HEK293T (cell line): ENCODE measurements around the gene ZMIZ2.

Experiments
- ARNT ChIP-seq: fragments of 450-650 bp; IDR thresholded peaks from 2 replicates; pipeline ENCODE4 v1.6.1; 2017; ENCODE audit warnings: mild to moderate bottlenecking
- BHLHE40 ChIP-seq: fragments of 450-650 bp; IDR thresholded peaks from 2 replicates; pipeline ENCODE4 v1.6.1; 2016; ENCODE audit warnings: mild to moderate bottlenecking, moderate library complexity, borderline replicate concordance
- CTBP1 ChIP-seq: fragments of 450-650 bp; IDR thresholded peaks from 2 replicates; pipeline ENCODE4 v1.6.1; 2016; ENCODE audit warnings: borderline replicate concordance
- ELF4 ChIP-seq: fragments of 450-650 bp; IDR thresholded peaks from 2 replicates; pipeline ENCODE4 v1.6.1; 2017; ENCODE audit warnings: antibody characterized with exemption
- FOXA1 ChIP-seq: fragments of 450-650 bp; IDR thresholded peaks from 2 replicates; pipeline ENCODE4 v1.6.1; 2016; ENCODE audit warnings: mild to moderate bottlenecking
- FOXK2 ChIP-seq: fragments of 450-650 bp; IDR thresholded peaks from 2 replicates; pipeline ENCODE4 v1.6.1; 2016; ENCODE audit warnings: mild to moderate bottlenecking
- HDGF ChIP-seq: fragments of 450-650 bp; IDR thresholded peaks from 2 replicates; pipeline ENCODE4 v1.6.1; 2017; ENCODE audit warnings: antibody characterized with exemption, borderline replicate concordance
- LEF1 ChIP-seq: fragments of 450-650 bp; IDR thresholded peaks from 2 replicates; pipeline ENCODE4 v1.6.1; 2017; ENCODE audit warnings: mild to moderate bottlenecking, borderline replicate concordance
- PKNOX1 ChIP-seq: fragments of 450-650 bp; IDR thresholded peaks from 2 replicates; pipeline ENCODE4 v1.6.1; 2016
- SP1 ChIP-seq: fragments of 450-650 bp; IDR thresholded peaks from 2 replicates; pipeline ENCODE4 v1.6.1; 2017
- SUZ12 ChIP-seq: fragments of 450-650 bp; IDR thresholded peaks from 2 replicates; pipeline ENCODE4 v1.6.1; 2016; ENCODE audit warnings: mild to moderate bottlenecking
- TARDBP ChIP-seq: fragments of 450-650 bp; IDR thresholded peaks from 2 replicates; pipeline ENCODE4 v1.6.1; 2016
- ZNF384 ChIP-seq: fragments of 450-650 bp; IDR thresholded peaks from 2 replicates; pipeline ENCODE4 v1.6.1; 2016

- TF ChIP-seq PKNOX1: no peak
- TF ChIP-seq CTBP1: no peak
- no peak for TF ChIP-seq TARDBP
- no peak for TF ChIP-seq LEF1
- TF ChIP-seq FOXA1: no peak
- TF ChIP-seq ZNF384: no peak
- no peak for TF ChIP-seq BHLHE40
- TF ChIP-seq SUZ12: no peak
- no peak for TF ChIP-seq SP1
- TF ChIP-seq ELF4: no peak
- no peak for TF ChIP-seq HDGF
- TF ChIP-seq ARNT: no peak
- TF ChIP-seq FOXK2: no peak
These were observed 62.9 kb downstream of the ZMIZ2 start for GRCh38 chr7:44811571-44811970.
